ENCODE results near the gene CWC25.
"Not testable (repeated sequence)": the region's sequence is repeated elsewhere in the genome, so short reads cannot be mapped to it uniquely, and the experiment has no call there.

The CWC25 gene

GRCh38 chr17:38824899-38825761 lies at the start of gene CWC25:
Gene CWC25 (minus strand): TSS chr17:38825321. CDS start chr17:38825183, 138 bp downstream.
- DNase-seq, result peak; percentile 97

- no peak for DNase-seq
Measured at GRCh38 chr17:38873640-38874380, 48.7 kb upstream of the CWC25 start.

- DNase-seq, result no peak
Measured at GRCh38 chr17:38872671-38873385, 47.7 kb upstream of the CWC25 start.

- no peak for DNase-seq
Measured at GRCh38 chr17:38872027-38872511, 46.9 kb upstream of the CWC25 start.

- DNase-seq, result peak; percentile 82
Measured at GRCh38 chr17:38871247-38872015, 46.3 kb upstream of the CWC25 start.

- peak; percentile 71 for DNase-seq
Measured at GRCh38 chr17:38870259-38871165, 45.4 kb upstream of the CWC25 start.

GRCh38 chr17:38869526-38870258 lies 44.6 kb upstream of the CWC25 start, which contains the start of gene LASP1:
Gene LASP1 (plus strand): TSS chr17:38870058. CDS start chr17:38870190, 132 bp downstream.
- DNase-seq, result peak; percentile 84

- peak; percentile 91 for DNase-seq
Measured at GRCh38 chr17:38868817-38869525, 43.9 kb upstream of the CWC25 start.

- DNase-seq, result no peak
Measured at GRCh38 chr17:38867968-38868816, 43.1 kb upstream of the CWC25 start.

GRCh38 chr17:38867179-38867967 lies 42.3 kb upstream of the CWC25 start:
- peak; percentile 54 for DNase-seq

GRCh38 chr17:38864636-38865398 lies 39.7 kb upstream of the CWC25 start:
- no peak for DNase-seq

- no peak for DNase-seq
Measured at GRCh38 chr17:38861399-38861843, 36.3 kb upstream of the CWC25 start.

- no peak for DNase-seq
Measured at GRCh38 chr17:38857271-38857670, 32.1 kb upstream of the CWC25 start.

GRCh38 chr17:38855101-38855714 lies 30.1 kb upstream of the CWC25 start:
- not testable (repeated sequence) for DNase-seq

- peak; percentile 91 for DNase-seq
Measured at GRCh38 chr17:38853292-38854219, 28.4 kb upstream of the CWC25 start, which contains the start of gene RPL23. Gene RPL23 (minus strand): TSS chr17:38853721. CDS start chr17:38853710, 11 bp downstream.
